ENCODE measurements around the gene DECR2.

GRCh38 chr16:370979-371514 is 30.6 kb upstream of the DECR2 start:
- TF ChIP-seq CTCF (IDR thresholded peaks at IDR 0.05 in 2 of 3, conservative IDR thresholded peaks at IDR 0.05 in 1 of 3; ENCODE audit: insufficient read depth in 2 of 3, low read depth in 1 of 3, low read length in 3 of 3): no peak
- no peak for TF ChIP-seq YBX1 (IDR thresholded peaks at IDR 0.05)
- TF ChIP-seq ZBTB8A (IDR thresholded peaks at IDR 0.05; ENCODE audit: partially characterized antibody): no peak
- no peak for TF ChIP-seq HMGN3 (IDR thresholded peaks at IDR 0.05; ENCODE audit: borderline replicate concordance, extremely low read depth, insufficient read length, low read depth, low read length)
- no peak for TF ChIP-seq YY1 (IDR thresholded peaks at IDR 0.05; ENCODE audit: borderline replicate concordance in 1 of 3, control insufficient read depth in 1 of 3, extremely low read depth in 1 of 3, insufficient read depth in 3 of 3, insufficient read length in 1 of 3, insufficient replicate concordance in 2 of 3, low read depth in 1 of 3, low read length in 2 of 3)
- TF ChIP-seq ZNF551 (CRISPR knock-in tag; IDR thresholded peaks at IDR 0.05): no peak
- no peak for TF ChIP-seq CAMTA2 (CRISPR knock-in tag; conservative IDR thresholded peaks at IDR 0.05)
- TF ChIP-seq PBX2 (CRISPR knock-in tag; IDR thresholded peaks at IDR 0.05; ENCODE audit: low read depth): no peak
- TF ChIP-seq PBX2 (tag; conservative IDR thresholded peaks at IDR 0.05; ENCODE audit: low read depth): no peak
- TF ChIP-seq ZNF280B (CRISPR knock-in tag; IDR thresholded peaks at IDR 0.05): no peak
- TF ChIP-seq DEAF1 (CRISPR knock-in tag; IDR thresholded peaks at IDR 0.05): no peak
- TF ChIP-seq DNMT1 (IDR thresholded peaks at IDR 0.05): no peak
- no peak for TF ChIP-seq NR2C2 (CRISPR knock-in tag; IDR thresholded peaks at IDR 0.05)
- TF ChIP-seq NR2C2 (tag; IDR thresholded peaks at IDR 0.05): no peak
- no peak for TF ChIP-seq HIVEP1 (CRISPR knock-in tag; IDR thresholded peaks at IDR 0.05)

Measured in K562 (cell line).